ENCODE measurements around the gene ORMDL3.

Gene ORMDL3

DNA sequence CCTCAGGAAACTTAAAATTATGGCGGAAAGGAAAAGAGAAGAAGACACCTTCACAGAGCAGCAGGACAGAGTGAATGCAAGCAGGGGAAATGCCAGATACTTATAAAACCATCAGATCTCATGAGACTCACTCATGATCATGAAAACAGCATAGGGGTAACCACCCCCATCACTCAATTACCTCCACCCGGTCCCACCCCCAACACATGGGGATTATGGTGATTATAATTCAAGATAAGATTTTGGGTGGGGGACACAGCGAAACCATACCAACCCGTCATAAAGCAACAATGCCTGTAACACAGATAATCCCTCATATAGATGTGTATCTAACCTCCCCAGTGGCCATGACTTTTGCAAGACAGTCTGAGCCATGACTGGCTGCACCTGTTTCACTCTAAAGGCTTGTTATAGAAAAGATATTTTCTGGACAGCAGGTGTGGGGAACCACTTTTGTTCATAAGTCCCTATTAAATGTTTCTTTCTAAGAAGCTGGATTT is 28.4 kb upstream of the ORMDL3 start:
- no peak for TF ChIP-seq SPI1 (IDR thresholded peaks at IDR 0.05; ENCODE audit: borderline replicate concordance, low read depth)
- TF ChIP-seq, protein P1, sequence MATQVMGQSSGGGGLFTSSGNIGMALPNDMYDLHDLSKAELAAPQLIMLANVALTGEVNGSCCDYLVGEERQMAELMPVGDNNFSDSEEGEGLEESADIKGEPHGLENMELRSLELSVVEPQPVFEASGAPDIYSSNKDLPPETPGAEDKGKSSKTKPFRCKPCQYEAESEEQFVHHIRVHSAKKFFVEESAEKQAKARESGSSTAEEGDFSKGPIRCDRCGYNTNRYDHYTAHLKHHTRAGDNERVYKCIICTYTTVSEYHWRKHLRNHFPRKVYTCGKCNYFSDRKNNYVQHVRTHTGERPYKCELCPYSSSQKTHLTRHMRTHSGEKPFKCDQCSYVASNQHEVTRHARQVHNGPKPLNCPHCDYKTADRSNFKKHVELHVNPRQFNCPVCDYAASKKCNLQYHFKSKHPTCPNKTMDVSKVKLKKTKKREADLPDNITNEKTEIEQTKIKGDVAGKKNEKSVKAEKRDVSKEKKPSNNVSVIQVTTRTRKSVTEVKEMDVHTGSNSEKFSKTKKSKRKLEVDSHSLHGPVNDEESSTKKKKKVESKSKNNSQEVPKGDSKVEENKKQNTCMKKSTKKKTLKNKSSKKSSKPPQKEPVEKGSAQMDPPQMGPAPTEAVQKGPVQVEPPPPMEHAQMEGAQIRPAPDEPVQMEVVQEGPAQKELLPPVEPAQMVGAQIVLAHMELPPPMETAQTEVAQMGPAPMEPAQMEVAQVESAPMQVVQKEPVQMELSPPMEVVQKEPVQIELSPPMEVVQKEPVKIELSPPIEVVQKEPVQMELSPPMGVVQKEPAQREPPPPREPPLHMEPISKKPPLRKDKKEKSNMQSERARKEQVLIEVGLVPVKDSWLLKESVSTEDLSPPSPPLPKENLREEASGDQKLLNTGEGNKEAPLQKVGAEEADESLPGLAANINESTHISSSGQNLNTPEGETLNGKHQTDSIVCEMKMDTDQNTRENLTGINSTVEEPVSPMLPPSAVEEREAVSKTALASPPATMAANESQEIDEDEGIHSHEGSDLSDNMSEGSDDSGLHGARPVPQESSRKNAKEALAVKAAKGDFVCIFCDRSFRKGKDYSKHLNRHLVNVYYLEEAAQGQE (IDR thresholded peaks at IDR 0.05; ENCODE audit: insufficient replicate concordance, low read depth) = no peak
- TF ChIP-seq POLR2AphosphoS5 (IDR thresholded peaks at IDR 0.05; ENCODE audit: low read depth) = no peak
- TF ChIP-seq GABPA (IDR thresholded peaks at IDR 0.05; ENCODE audit: low read depth) = no peak
- TF ChIP-seq, protein P2, sequence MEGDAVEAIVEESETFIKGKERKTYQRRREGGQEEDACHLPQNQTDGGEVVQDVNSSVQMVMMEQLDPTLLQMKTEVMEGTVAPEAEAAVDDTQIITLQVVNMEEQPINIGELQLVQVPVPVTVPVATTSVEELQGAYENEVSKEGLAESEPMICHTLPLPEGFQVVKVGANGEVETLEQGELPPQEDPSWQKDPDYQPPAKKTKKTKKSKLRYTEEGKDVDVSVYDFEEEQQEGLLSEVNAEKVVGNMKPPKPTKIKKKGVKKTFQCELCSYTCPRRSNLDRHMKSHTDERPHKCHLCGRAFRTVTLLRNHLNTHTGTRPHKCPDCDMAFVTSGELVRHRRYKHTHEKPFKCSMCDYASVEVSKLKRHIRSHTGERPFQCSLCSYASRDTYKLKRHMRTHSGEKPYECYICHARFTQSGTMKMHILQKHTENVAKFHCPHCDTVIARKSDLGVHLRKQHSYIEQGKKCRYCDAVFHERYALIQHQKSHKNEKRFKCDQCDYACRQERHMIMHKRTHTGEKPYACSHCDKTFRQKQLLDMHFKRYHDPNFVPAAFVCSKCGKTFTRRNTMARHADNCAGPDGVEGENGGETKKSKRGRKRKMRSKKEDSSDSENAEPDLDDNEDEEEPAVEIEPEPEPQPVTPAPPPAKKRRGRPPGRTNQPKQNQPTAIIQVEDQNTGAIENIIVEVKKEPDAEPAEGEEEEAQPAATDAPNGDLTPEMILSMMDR (IDR thresholded peaks at IDR 0.05; ENCODE audit: insufficient read depth, low read length) = no peak
- H3K27me3 ChIP-seq (ENCODE audit: insufficient read depth, poor library complexity, severe bottlenecking) = no peaks in the 10 kb centered on the region
- H3K4me3 ChIP-seq (replicated peaks; ENCODE audit: insufficient read depth, low read length) = no peak overlapping the region
- H3K27ac ChIP-seq (replicated peaks) = no peak overlapping the region
- DNase-seq (ENCODE audit: low read depth in 1 of 2, low spot score in 1 of 2) = no peak

DNA sequence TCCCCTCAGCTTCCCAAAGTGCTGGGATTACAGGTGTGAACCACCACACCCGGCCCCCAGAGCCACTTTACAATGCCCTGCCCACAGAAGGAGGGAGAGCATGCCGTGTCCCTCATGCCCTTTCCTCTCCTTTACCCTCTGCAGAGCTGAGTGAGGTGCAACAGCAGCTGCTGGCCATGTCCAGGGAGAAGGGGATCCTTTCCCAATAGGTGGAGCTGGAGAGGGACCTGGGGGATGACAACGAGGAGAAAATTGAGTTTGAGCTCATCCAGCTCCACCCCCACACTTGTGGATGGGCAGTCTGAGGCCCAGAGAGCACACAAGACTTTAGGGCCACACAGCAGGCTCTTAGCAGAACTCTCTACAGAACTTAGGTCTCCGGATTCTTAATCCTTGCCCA is 27.5 kb upstream of the ORMDL3 start:
- TF ChIP-seq, protein P2 (IDR thresholded peaks at IDR 0.05; ENCODE audit: insufficient read depth, low read length) = no peak
- TF ChIP-seq GABPA (IDR thresholded peaks at IDR 0.05; ENCODE audit: low read depth) (no peak), SPI1 (IDR thresholded peaks at IDR 0.05; ENCODE audit: borderline replicate concordance, low read depth) (no peak), POLR2AphosphoS5 (IDR thresholded peaks at IDR 0.05; ENCODE audit: low read depth) (no peak)
- TF ChIP-seq, protein P1 (IDR thresholded peaks at IDR 0.05; ENCODE audit: insufficient replicate concordance, low read depth) = no peak
- no peak overlapping the region for H3K4me3 ChIP-seq (replicated peaks; ENCODE audit: insufficient read depth, low read length)
- H3K27ac ChIP-seq (replicated peaks) = no peak overlapping the region
- no peaks in the 10 kb centered on the region for H3K27me3 ChIP-seq (ENCODE audit: insufficient read depth, poor library complexity, severe bottlenecking)
- DNase-seq (ENCODE audit: low read depth in 1 of 2, low spot score in 1 of 2) = no peak

DNA sequence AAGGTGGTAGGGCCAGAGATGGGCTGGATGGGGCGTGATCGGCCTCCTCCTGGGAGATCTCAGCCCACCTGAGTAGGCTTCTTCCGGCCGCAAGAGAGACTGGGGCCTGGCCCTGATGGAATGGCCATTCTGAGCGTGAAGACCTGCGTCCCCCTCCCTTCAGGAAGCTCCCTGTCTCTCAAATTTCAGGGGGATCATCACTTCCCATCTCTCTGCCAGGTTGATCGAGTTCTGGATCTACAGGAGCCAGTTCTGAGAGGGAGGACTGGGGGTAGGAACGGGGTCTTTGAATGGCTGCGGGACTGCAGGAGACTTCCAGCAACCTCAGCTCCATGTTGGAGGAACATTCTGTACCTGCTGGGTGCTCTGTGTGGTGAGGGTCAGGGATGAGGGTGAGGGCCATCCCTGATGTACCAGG is 26.1 kb upstream of the ORMDL3 start:
- Histone ChIP-seq H3K4me3 (replicated peaks; ENCODE audit: insufficient read depth, low read length) (peak overlapping the region; percentile 60), H3K27me3 (ENCODE audit: insufficient read depth, poor library complexity, severe bottlenecking) (no peaks in the 10 kb centered on the region), H3K27ac (replicated peaks) (no peak overlapping the region)
- DNase-seq (ENCODE audit: low read depth in 1 of 2, low spot score in 1 of 2) = no peak
- no peak for TF ChIP-seq GABPA (IDR thresholded peaks at IDR 0.05; ENCODE audit: low read depth)
- TF ChIP-seq SPI1 (IDR thresholded peaks at IDR 0.05; ENCODE audit: borderline replicate concordance, low read depth) = no peak
- TF ChIP-seq, protein P2 (IDR thresholded peaks at IDR 0.05; ENCODE audit: insufficient read depth, low read length) = no peak
- TF ChIP-seq POLR2AphosphoS5 (IDR thresholded peaks at IDR 0.05; ENCODE audit: low read depth) = no peak
- TF ChIP-seq, protein P1 (IDR thresholded peaks at IDR 0.05; ENCODE audit: insufficient replicate concordance, low read depth) = no peak

Measured in HL-60 (cell line).